WTC11 (cell line): ENCODE data around the gene SH3BGRL3. TPM values are rescaled to one million over a fixed set of nuclear protein-coding genes. Genes with fewer than 3 reads are reported as not detected.
A peak's percentile ranks its signal among the peaks of the same experiment; 100 is the strongest.

Experiments
- ATAC-seq: fragments of 200-7000 bp; cut with Tn5 transposase; 2 replicates; pipeline ENCODE4 v1.10.0; 2021; ENCODE audit warnings: mild to moderate bottlenecking, moderate library complexity
- CTCF ChIA-PET: fragments of 300-600 bp; sonication (Branson Sonifier 250); formaldehyde crosslinking; loops from one replicate; lab custom pipeline; 2021; ENCODE audit warnings: antibody characterized with exemption; lab: Charles Lee
- POLR2A ChIA-PET: fragments of 350-600 bp; sonication (Branson Sonifier 250); formaldehyde crosslinking; loops from one replicate; lab custom pipeline; 2021; ENCODE audit warnings: antibody characterized with exemption; lab: Charles Lee
- DNase-seq: peaks from one replicate; pipeline ENCODE4 v3.0.0; 2021; ENCODE audit warnings: low spot score
- H3K27ac Mint-ChIP-seq: 2 replicates; pipeline ENCODE4 v1.8.0; 2021; ENCODE audit warnings: mixed read lengths
- H3K27me3 Mint-ChIP-seq: 2 replicates; pipeline ENCODE4 v1.8.0; 2021; ENCODE audit warnings: low read depth, mild to moderate bottlenecking, moderate library complexity, mixed read lengths
- H3K36me3 Mint-ChIP-seq: 2 replicates; pipeline ENCODE4 v1.8.0; 2021; ENCODE audit warnings: mixed read lengths
- H3K4me1 Mint-ChIP-seq: 2 replicates; pipeline ENCODE4 v1.8.0; 2022; ENCODE audit warnings: mixed read lengths
- H3K4me3 Mint-ChIP-seq: 2 replicates; pipeline ENCODE4 v1.8.0; 2021; ENCODE audit warnings: mild to moderate bottlenecking, moderate library complexity, mixed read lengths
- H3K9me3 Mint-ChIP-seq: 2 replicates; pipeline ENCODE4 v1.8.0; 2021; ENCODE audit warnings: mixed read lengths
- ATF3 ChIP-seq: sonication (generic); formaldehyde crosslinking; conservative IDR thresholded peaks from 2 replicates; pipeline ENCODE4 v1.8.1; 2022; ENCODE audit warnings: mild to moderate bottlenecking, missing genetic modification reagents
- ATF6 ChIP-seq: sonication (generic); formaldehyde crosslinking; IDR thresholded peaks from 2 replicates; pipeline ENCODE4 v1.8.1; 2023; ENCODE audit warnings: mild to moderate bottlenecking, missing genetic modification reagents
- CREM ChIP-seq: sonication (generic); formaldehyde crosslinking; IDR thresholded peaks from 2 replicates; pipeline ENCODE4 v1.8.1; 2022; ENCODE audit warnings: mild to moderate bottlenecking, missing genetic modification reagents, moderate library complexity
- E2F1 ChIP-seq: sonication (generic); formaldehyde crosslinking; IDR thresholded peaks from 2 replicates; pipeline ENCODE4 v1.8.0; 2022; ENCODE audit warnings: mild to moderate bottlenecking, missing genetic modification reagents
- ESRRA ChIP-seq: sonication (generic); formaldehyde crosslinking; IDR thresholded peaks from 2 replicates; pipeline ENCODE4 v1.8.1; 2022; ENCODE audit warnings: mild to moderate bottlenecking, missing genetic modification reagents, borderline replicate concordance
- FOXJ3 ChIP-seq: sonication (generic); formaldehyde crosslinking; IDR thresholded peaks from 2 replicates; pipeline ENCODE4 v1.9.0; 2021; ENCODE audit warnings: missing genetic modification reagents, mild to moderate bottlenecking, borderline replicate concordance
- GRHL2 ChIP-seq: fragments of 250-450 bp; sonication (Bioruptor Pico); IDR thresholded peaks from 2 replicates; pipeline ENCODE4 v1.8.0; 2022; ENCODE audit warnings: mild to moderate bottlenecking, moderate library complexity; ENCODE audit not compliant: insufficient replicate concordance, severe bottlenecking
- MYBL2 ChIP-seq: sonication (generic); formaldehyde crosslinking; IDR thresholded peaks from 2 replicates; pipeline ENCODE4 v1.8.1; 2023; ENCODE audit warnings: mild to moderate bottlenecking, moderate library complexity, missing genetic modification reagents
- NR1H2 ChIP-seq: sonication (generic); formaldehyde crosslinking; IDR thresholded peaks from 2 replicates; pipeline ENCODE4 v1.9.0; 2021; ENCODE audit warnings: mild to moderate bottlenecking, moderate library complexity, missing genetic modification reagents
- OVOL2 ChIP-seq: fragments of 250-450 bp; sonication (Bioruptor Pico); IDR thresholded peaks from 2 replicates; pipeline ENCODE4 v1.9.0; 2021; ENCODE audit warnings: mild to moderate bottlenecking, borderline replicate concordance
- SP1 ChIP-seq: sonication (generic); formaldehyde crosslinking; conservative IDR thresholded peaks from 2 replicates; pipeline ENCODE4 v1.8.1; 2022; ENCODE audit warnings: missing genetic modification reagents
- STAT6 ChIP-seq: sonication (generic); formaldehyde crosslinking; conservative IDR thresholded peaks from 2 replicates; pipeline ENCODE4 v1.8.1; 2023; ENCODE audit warnings: mild to moderate bottlenecking, low read depth, missing genetic modification reagents, moderate library complexity
- TEAD1 ChIP-seq: sonication (generic); formaldehyde crosslinking; IDR thresholded peaks from 2 replicates; pipeline ENCODE4 v1.8.0; 2022; ENCODE audit warnings: mild to moderate bottlenecking, missing genetic modification reagents
- TEAD4 ChIP-seq: sonication (generic); formaldehyde crosslinking; IDR thresholded peaks from 2 replicates; pipeline ENCODE4 v1.8.0; 2022; ENCODE audit warnings: mild to moderate bottlenecking, missing genetic modification reagents
- TP53 ChIP-seq: sonication (generic); formaldehyde crosslinking; IDR thresholded peaks from 2 replicates; pipeline ENCODE4 v1.8.1; 2023; ENCODE audit warnings: mild to moderate bottlenecking, missing genetic modification reagents
- USF2 ChIP-seq: sonication (generic); formaldehyde crosslinking; IDR thresholded peaks from 2 replicates; pipeline ENCODE4 v1.8.1; 2023; ENCODE audit warnings: mild to moderate bottlenecking, missing genetic modification reagents, moderate library complexity
- ZBTB43 ChIP-seq: sonication (generic); formaldehyde crosslinking; IDR thresholded peaks from 2 replicates; pipeline ENCODE4 v1.8.1; 2023; ENCODE audit warnings: mild to moderate bottlenecking, missing genetic modification reagents
- ZNF121 ChIP-seq: sonication (generic); formaldehyde crosslinking; IDR thresholded peaks from 2 replicates; pipeline ENCODE4 v1.8.0; 2023; ENCODE audit warnings: missing genetic modification reagents
- ZNF219 ChIP-seq: sonication (generic); formaldehyde crosslinking; IDR thresholded peaks from 2 replicates; pipeline ENCODE4 v1.8.0; 2023; ENCODE audit warnings: missing genetic modification reagents, mild to moderate bottlenecking, borderline replicate concordance
- ZNF416 ChIP-seq: fragments of 250-450 bp; sonication (Bioruptor Pico); IDR thresholded peaks from 2 replicates; pipeline ENCODE4 v1.9.0; 2021; ENCODE audit warnings: mild to moderate bottlenecking, inconsistent platforms
- ZNF423 ChIP-seq: fragments of 250-450 bp; sonication (Bioruptor Pico); IDR thresholded peaks from 2 replicates; pipeline ENCODE4 v2.1.2; 2022; ENCODE audit warnings: mild to moderate bottlenecking, moderate library complexity
- ZNF425 ChIP-seq: fragments of 250-450 bp; sonication (Bioruptor Pico); conservative IDR thresholded peaks from 2 replicates; pipeline ENCODE4 v1.9.0; 2021; ENCODE audit warnings: mild to moderate bottlenecking
- total RNA-seq: library from RNA; stranded (reverse); gene quantifications from 3 replicates; pipeline ENCODE4 v1.2.3, GENCODE V29; 2021

Gene SH3BGRL3
- total RNA-seq, 1 experiment from 2014 or later = 70.8 TPM

- Mint-ChIP-seq H3K27me3 (no peaks in the 10 kb centered on the region), H3K27ac (peak overlapping the region; percentile 96), H3K4me1 (peaks cover 23% of the 10 kb centered on the region), H3K4me3 (peak overlapping the region; percentile 99), H3K36me3 (no peaks in the 10 kb centered on the region), H3K9me3 (no peaks in the 10 kb centered on the region)
- ChIA-PET POLR2A (no interaction called here), CTCF (interaction anchor here (1.4 to 1.6 kb wide), 2 partner anchors 21 to 111 kb away, joined by 4 read pairs; no protein-coding TSS in a partner anchor)
- TF ChIP-seq ZNF416 = no peak
- no peak for TF ChIP-seq TEAD1 (CRISPR knock-in tag)
- no peak for TF ChIP-seq GRHL2 (CRISPR knock-in tag)
- TF ChIP-seq ATF3 = no peak
- TF ChIP-seq FOXJ3 = no peak
- TF ChIP-seq E2F1 (CRISPR knock-in tag) = no peak
- TF ChIP-seq ESRRA (CRISPR knock-in tag) = no peak
- no peak for TF ChIP-seq ZNF219 (CRISPR knock-in tag)
- TF ChIP-seq STAT6 (CRISPR knock-in tag) = no peak
- no peak for TF ChIP-seq ZNF121 (CRISPR knock-in tag)
- TF ChIP-seq ZNF423 = no peak
- TF ChIP-seq TEAD4 (CRISPR knock-in tag) = no peak
- no peak for TF ChIP-seq USF2 (CRISPR knock-in tag)
- ATAC-seq (no peak), DNase-seq (no peak)
Measured at GRCh38 chr1:26305667-26306289, 25.9 kb downstream of the SH3BGRL3 start.

GRCh38 chr1:26306290-26307229 lies 26.7 kb downstream of the SH3BGRL3 start, which contains the start of gene UBXN11:
Gene UBXN11 (minus strand): TSS chr1:26306636. CDS start chr1:26302883, 3,753 bp downstream.
- CTCF ChIA-PET = interaction anchor here (0.7 to 5.2 kb wide), 7 partner anchors 15 to 137 kb away, joined by 3 to 42 read pairs (median 3); partner anchors contain the start of genes CEP85 and ZNF593
- peak; percentile 94 for DNase-seq
- Mint-ChIP-seq H3K4me1 (peaks cover 23% of the 10 kb centered on the region), H3K27me3 (no peaks in the 10 kb centered on the region), H3K9me3 (no peaks in the 10 kb centered on the region), H3K36me3 (no peaks in the 10 kb centered on the region), H3K4me3 (peak within 1 kb of the TSS; percentile 99), H3K27ac (peak within 1 kb of the TSS; percentile 96)
- POLR2A ChIA-PET = no interaction called here
- ATAC-seq = peak; percentile 100
- TF ChIP-seq ATF6 (no peak), ZBTB43 (CRISPR knock-in tag) (no peak), ZNF425 (CRISPR knock-in tag) (no peak), GRHL2 (CRISPR knock-in tag) (no peak), NR1H2 (CRISPR knock-in tag) (no peak), OVOL2 (CRISPR knock-in tag) (no peak), SP1 (no peak; the same call in 1 of the 2 replicates), ZNF416 (no peak), CREM (CRISPR knock-in tag) (no peak), TP53 (no peak), FOXJ3 (no peak), MYBL2 (CRISPR knock-in tag) (0 out of 2 replicates have a peak, but pooled peaks have one; percentile 69)
